ENCODE measurements around the gene FKBP1B.

FKBP1B gene

GRCh38 chr2:24082787-24083566 is 33.4 kb downstream of the FKBP1B start:
- no peak for TF ChIP-seq CTCF (conservative IDR thresholded peaks at IDR 0.05; ENCODE audit: low read length)
- peak overlapping the region; percentile 79 for H3K4me3 ChIP-seq (ENCODE audit: low read length)
- DNase-seq (ENCODE audit: low read depth): no peak

DNA sequence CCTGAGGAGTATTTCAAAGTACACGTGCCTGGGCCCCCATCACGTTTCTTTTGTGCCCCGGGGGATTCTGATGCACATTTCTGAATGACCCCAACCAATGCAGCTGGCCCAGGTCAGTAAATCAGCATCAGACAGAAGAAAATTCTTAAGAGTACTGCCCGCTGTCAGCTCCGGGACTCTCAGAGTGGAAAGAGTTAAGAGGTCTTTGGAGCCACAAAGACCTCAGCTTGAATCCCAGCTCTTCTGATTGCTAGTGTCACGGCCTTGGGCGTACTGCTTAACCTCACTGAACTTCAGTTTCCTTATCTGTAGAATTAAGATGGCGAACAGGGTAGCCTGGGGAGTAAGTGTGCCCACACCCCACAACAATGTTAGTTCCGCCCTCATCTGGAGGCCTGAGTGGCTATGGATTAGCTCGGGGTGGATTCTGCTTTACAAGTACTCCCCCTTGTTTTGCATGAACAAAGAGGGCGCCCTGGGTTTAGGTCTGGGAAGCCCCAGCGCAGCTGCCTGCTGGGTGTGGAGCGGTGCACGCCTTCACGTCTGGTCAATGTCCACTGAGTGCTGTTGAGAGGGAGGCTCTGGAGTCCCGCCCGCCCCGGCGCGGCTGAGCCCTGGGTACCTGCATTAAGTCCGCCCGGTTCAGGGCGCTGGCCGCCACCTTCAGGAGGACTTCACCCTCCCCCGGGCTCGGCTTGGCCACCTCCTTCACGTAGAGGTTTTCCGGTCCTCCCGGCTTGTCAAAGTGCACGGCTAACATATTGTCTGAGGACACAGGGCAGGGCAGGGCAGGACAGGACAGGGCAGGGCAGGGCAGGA is 34.2 kb downstream of the FKBP1B start:
- peak; percentile 22 for TF ChIP-seq CTCF (conservative IDR thresholded peaks at IDR 0.05; ENCODE audit: low read length)
- peak; percentile 79 for DNase-seq (ENCODE audit: low read depth)
- peak overlapping the region; percentile 79 for H3K4me3 ChIP-seq (ENCODE audit: low read length)

- TF ChIP-seq CTCF (conservative IDR thresholded peaks at IDR 0.05; ENCODE audit: low read length): peak; percentile 54
- peak; percentile 86 for DNase-seq (ENCODE audit: low read depth)
- peak within 1 kb of the TSS; percentile 79 for H3K4me3 ChIP-seq (ENCODE audit: low read length)
Measured at GRCh38 chr2:24084386-24085199, 35.1 kb downstream of the FKBP1B start, which contains the start of gene TP53I3. TSS of gene TP53I3 (minus strand) at chr2:24084834. CDS start at chr2:24084326, 508 bp downstream.

GRCh38 chr2:24085200-24085489 is 35.6 kb downstream of the FKBP1B start:
- peak overlapping the region; percentile 79 for H3K4me3 ChIP-seq (ENCODE audit: low read length)
- DNase-seq (ENCODE audit: low read depth): peak; percentile 38
- TF ChIP-seq CTCF (conservative IDR thresholded peaks at IDR 0.05; ENCODE audit: low read length): no peak

DNA sequence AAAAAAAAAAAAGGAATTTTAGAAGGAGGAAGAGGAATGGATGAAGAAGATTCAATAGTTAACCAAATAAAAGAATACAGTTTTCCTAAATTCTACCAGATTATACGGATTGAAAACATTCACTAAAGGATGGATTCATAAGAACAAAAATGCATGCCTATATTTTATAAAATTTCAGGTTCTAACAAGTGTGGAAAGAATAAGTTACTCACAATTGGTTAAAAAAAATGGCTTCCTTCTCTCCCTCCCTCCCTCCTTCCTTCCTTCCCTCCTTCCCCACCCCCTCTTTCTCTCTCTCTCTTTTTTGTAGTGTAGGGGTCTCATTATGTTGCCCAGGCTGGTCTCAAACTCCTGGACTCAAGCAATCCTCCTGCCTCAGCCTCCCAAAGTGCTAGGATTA is 36.7 kb downstream of the FKBP1B start:
- TF ChIP-seq CTCF (conservative IDR thresholded peaks at IDR 0.05; ENCODE audit: low read length): no peak
- DNase-seq (ENCODE audit: low read depth): no peak
- H3K4me3 ChIP-seq (ENCODE audit: low read length): no peak overlapping the region

- no peak overlapping the region for H3K4me3 ChIP-seq (ENCODE audit: low read length)
- no peak for TF ChIP-seq CTCF (conservative IDR thresholded peaks at IDR 0.05; ENCODE audit: low read length)
- DNase-seq (ENCODE audit: low read depth): no peak
Measured at GRCh38 chr2:24087032-24087431, 37.5 kb downstream of the FKBP1B start.

Data from AG10803 (cell line).